ENCODE data around the gene LBX2. TPM values are rescaled to one million over a fixed set of nuclear protein-coding genes. Genes with fewer than 3 reads are reported as not detected.
A peak's percentile ranks its signal among the peaks of the same experiment; 100 is the strongest.
"Not testable (repeated sequence)": the region's sequence is repeated elsewhere in the genome, so short reads cannot be mapped to it uniquely, and the experiment has no call there.

Gene LBX2
- total and polyA plus RNA-seq, 9 of the 15 experiments (the other 6 are each of a cell fraction or from before 2014, with no cell fraction given) = 0.39 to 6.2 (median 1.8) TPM; not detected in 1

GRCh38 chr2:74461187-74462053, 38.0 kb downstream of the LBX2 start (continued):
- TF ChIP-seq RBFOX2 (IDR thresholded peaks at IDR 0.05; ENCODE audit: low read depth, low read length) (peak; percentile 64), POLR2A (conservative IDR thresholded peaks at IDR 0.05) (0 out of 2 replicates have a peak, but pooled peaks have one; percentile 5), NR3C1 (CRISPR knock-in tag; IDR thresholded peaks at IDR 0.05) (no peak), SMAD3 (CRISPR knock-in tag; conservative IDR thresholded peaks at IDR 0.05) (no peak), RBM22 (IDR thresholded peaks at IDR 0.05; ENCODE audit: low read depth, low read length, poor library complexity, severe bottlenecking) (no peak), ZBTB7A (IDR thresholded peaks at IDR 0.05; ENCODE audit: borderline replicate concordance, control insufficient read depth, low read depth, low read length) (peak; percentile 70; the same call in 1 of the 2 replicates), POLR2G (IDR thresholded peaks at IDR 0.05; ENCODE audit: low read depth, low read length) (peak; percentile 66), ZNF41 (CRISPR knock-in tag; conservative IDR thresholded peaks at IDR 0.05) (no peak), GTF2A2 (tag; IDR thresholded peaks at IDR 0.05) (no peak), SRF (CRISPR knock-in tag; IDR thresholded peaks at IDR 0.05) (peak in 1 of 2 experiments; percentile 86; a peak in 2 of 4 replicates)

GRCh38 chr2:74460187-74460586, 39.2 kb downstream of the LBX2 start:
- 73% methylated on average over 6 of the region's 10 CpGs for WGBS (ENCODE audit: insufficient coverage, low coverage, missing lambda C conversion rate)
- peak; percentile 5 for TF ChIP-seq POLR2B (IDR thresholded peaks at IDR 0.05; ENCODE audit: low read depth, partially characterized antibody)
- H3K9ac ChIP-seq (ENCODE audit: insufficient read depth in 1 of 2, low read depth in 2 of 2, low read length in 2 of 2); H3K9me3 ChIP-seq (replicated peaks; ENCODE audit: control insufficient read depth, insufficient read depth, low read depth, low read length); H2AFZ ChIP-seq (ENCODE audit: low read depth, low read length); H3K27me3 ChIP-seq (ENCODE audit: control insufficient read depth in 2 of 2, insufficient read depth in 2 of 2, low read length in 2 of 2); H3K4me3 ChIP-seq; ATAC-seq; BruUV-seq (replicated peaks); H3K9me1 ChIP-seq (ENCODE audit: control insufficient read depth, insufficient read depth, low read length); H4K20me1 ChIP-seq (replicated peaks; ENCODE audit: control insufficient read depth, insufficient read depth, low read length); in situ Hi-C loops (cut with MboI); H3K27ac ChIP-seq (ENCODE audit: extremely low read depth, low read depth, low read length); CTCF ChIA-PET (ENCODE audit: low intra/inter-chr PET ratio); H3K4me2 ChIP-seq (ENCODE audit: insufficient read depth, low read length); FAIRE-seq; intact Hi-C loops (cut with micrococcal nuclease); DNase-seq (ENCODE audit: extremely low read depth in 1 of 4, low spot score in 3 of 4): not testable (repeated sequence)
- POLR2A ChIA-PET = interaction anchor here (0.6 to 2.5 kb wide), 4 partner anchors 39 to 433 kb away, joined by 3 to 12 read pairs (median 4); partner anchors contain the start of genes C2orf81 and WDR54
- Histone ChIP-seq H3K79me2 (ENCODE audit: control insufficient read depth, insufficient read depth, low read length) (peaks cover 25% of the 10 kb centered on the region), H3K36me3 (ENCODE audit: control insufficient read depth, insufficient read depth, low read length) (peaks cover 35% of the 10 kb centered on the region), H3K4me1 (replicated peaks in 1 of 2; ENCODE audit: control insufficient read depth in 2 of 2, insufficient read depth in 2 of 2, low read length in 2 of 2) (peaks cover 10 to 47% of the 10 kb centered on the region in 2 experiments)

Measured in K562 (cell line).